Activated gamma-delta T cell treated with anti-CD3 and anti-CD28 coated beads, Interleukin-2, amount 50 U/mL, for 16 hours (primary cell): ENCODE measurements around the gene SPEG.

Source experiments
- DNase-seq: peaks from one replicate; pipeline ENCODE4 v3.0.0-alpha.2; 2020; ENCODE audit warnings: low read depth

SPEG gene

DNA sequence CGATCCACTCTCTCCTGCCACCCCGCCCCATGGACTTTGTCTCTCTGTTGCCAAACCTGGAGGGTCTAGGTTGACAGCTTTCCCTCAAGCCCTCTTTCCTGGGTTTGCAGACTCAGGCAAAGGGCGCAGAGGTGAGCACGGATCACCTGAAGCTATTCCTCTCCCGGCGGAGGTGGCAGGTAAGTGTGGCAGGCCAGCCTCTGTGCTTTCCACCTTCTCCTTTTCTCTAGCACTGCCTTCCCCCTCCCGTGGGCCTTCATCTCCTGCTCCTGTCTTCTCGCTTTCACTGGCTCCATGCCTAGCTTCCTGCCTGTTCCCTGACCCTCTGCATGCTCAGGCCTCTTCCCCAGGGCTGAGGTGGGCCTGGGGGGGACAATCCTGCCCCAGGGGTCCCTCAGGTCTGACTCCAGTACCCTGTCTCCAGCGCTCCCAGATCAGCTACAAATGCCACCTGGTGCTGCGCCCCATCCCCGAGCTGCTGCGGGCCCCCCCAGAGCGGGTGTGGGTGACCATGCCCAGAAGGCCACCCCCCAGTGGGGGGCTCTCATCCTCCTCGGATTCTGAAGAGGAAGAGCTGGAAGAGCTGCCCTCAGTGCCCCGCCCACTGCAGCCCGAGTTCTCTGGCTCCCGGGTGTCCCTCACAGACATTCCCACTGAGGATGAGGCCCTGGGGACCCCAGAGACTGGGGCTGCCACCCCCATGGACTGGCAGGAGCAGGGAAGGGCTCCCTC lies 48.2 kb downstream of the SPEG start:
- no peak for DNase-seq

DNA sequence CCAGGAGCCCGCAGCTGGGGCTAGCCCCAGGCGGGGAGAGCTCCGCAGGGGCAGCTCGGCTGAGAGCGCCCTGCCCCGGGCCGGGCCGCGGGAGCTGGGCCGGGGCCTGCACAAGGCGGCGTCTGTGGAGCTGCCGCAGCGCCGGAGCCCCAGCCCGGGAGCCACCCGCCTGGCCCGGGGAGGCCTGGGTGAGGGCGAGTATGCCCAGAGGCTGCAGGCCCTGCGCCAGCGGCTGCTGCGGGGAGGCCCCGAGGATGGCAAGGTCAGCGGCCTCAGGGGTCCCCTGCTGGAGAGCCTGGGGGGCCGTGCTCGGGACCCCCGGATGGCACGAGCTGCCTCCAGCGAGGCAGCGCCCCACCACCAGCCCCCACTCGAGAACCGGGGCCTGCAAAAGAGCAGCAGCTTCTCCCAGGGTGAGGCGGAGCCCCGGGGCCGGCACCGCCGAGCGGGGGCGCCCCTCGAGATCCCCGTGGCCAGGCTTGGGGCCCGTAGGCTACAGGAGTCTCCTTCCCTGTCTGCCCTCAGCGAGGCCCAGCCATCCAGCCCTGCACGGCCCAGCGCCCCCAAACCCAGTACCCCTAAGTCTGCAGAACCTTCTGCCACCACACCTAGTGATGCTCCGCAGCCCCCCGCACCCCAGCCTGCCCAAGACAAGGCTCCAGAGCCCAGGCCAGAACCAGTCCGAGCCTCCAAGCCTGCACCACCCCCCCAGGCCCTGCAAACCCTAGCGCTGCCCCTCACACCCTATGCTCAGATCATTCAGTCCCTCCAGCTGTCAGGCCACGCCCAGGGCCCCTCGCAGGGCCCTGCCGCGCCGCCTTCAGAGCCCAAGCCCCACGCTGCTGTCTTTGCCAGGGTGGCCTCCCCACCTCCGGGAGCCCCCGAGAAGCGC lies 49.1 kb downstream of the SPEG start:
- DNase-seq: no peak

DNA sequence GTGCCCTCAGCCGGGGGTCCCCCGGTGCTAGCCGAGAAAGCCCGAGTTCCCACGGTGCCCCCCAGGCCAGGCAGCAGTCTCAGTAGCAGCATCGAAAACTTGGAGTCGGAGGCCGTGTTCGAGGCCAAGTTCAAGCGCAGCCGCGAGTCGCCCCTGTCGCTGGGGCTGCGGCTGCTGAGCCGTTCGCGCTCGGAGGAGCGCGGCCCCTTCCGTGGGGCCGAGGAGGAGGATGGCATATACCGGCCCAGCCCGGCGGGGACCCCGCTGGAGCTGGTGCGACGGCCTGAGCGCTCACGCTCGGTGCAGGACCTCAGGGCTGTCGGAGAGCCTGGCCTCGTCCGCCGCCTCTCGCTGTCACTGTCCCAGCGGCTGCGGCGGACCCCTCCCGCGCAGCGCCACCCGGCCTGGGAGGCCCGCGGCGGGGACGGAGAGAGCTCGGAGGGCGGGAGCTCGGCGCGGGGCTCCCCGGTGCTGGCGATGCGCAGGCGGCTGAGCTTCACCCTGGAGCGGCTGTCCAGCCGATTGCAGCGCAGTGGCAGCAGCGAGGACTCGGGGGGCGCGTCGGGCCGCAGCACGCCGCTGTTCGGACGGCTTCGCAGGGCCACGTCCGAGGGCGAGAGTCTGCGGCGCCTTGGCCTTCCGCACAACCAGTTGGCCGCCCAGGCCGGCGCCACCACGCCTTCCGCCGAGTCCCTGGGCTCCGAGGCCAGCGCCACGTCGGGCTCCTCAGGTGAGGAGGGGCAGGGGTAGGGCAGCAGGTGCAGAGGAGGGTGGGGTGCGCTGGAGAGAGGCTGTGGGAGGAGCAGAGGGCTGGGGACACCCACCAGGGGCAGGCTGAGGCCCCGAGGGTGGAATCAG lies 49.9 kb downstream of the SPEG start:
- no peak for DNase-seq

DNA sequence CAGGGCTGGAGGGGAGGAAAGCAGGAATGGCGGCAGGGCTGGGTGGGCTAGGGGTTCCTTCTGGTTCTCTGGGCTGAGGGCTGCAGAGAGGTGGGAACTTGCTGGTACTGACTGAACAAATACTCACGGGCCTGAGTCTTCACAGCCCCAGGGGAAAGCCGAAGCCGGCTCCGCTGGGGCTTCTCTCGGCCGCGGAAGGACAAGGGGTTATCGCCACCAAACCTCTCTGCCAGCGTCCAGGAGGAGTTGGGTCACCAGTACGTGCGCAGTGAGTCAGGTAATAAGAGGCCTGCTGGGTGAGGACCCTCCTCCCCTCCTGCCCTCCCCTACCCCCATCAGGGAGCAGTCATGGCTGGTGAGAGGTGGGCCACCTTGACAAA lies 50.5 kb downstream of the SPEG start:
- DNase-seq: no peak

DNA sequence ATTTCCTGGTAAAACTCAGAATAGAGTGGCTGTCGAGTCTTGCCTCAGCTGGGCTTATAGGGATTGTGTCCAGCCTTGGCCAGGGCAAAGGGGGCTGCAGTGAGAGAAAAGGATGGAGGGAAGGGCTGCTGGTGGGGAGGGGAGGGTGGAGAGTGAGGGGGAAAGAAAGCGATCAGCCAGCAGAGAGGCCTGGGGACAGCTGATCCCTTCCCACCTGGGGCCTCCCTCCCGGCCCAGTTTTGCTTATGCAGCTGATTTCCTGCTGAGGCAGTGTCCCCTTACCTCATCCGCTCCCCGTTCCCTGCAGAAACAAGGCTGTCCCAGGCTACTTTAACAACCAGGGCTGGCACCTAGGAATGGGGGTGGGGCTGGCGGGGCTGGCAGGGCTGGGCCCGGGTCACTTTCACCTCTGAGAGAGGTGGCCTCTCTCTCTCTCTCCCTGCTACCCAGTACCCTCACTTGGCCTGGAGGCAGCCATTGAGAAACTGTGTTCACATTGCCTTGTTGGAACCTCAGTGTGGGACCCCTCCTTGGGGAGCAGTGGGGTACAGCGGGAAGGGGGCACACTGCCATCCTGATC lies 51.8 kb downstream of the SPEG start:
- no peak for DNase-seq

DNA sequence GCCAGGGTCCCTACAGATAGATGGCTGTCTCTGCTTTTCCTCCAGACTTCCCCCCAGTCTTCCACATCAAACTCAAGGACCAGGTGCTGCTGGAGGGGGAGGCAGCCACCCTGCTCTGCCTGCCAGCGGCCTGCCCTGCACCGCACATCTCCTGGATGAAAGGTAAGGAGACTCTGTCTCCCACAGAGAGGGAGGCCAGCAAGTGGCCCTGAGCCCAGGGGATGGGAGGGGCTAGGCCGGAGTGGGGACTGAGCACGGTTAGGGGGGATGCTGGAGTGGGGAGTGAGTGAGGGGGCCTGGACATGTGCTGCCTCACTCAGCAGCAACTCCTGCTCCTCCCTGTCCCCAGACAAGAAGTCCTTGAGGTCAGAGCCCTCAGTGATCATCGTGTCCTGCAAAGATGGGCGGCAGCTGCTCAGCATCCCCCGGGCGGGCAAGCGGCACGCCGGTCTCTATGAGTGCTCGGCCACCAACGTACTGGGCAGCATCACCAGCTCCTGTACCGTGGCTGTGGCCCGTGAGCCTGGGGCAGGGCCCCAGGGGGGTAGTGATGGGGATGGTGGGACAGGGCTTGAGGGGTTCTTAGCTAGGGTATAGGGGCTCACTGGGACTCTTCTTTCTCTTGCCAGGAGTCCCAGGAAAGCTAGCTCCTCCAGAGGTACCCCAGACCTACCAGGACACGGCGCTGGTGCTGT lies 53.7 kb downstream of the SPEG start:
- no peak for DNase-seq

DNA sequence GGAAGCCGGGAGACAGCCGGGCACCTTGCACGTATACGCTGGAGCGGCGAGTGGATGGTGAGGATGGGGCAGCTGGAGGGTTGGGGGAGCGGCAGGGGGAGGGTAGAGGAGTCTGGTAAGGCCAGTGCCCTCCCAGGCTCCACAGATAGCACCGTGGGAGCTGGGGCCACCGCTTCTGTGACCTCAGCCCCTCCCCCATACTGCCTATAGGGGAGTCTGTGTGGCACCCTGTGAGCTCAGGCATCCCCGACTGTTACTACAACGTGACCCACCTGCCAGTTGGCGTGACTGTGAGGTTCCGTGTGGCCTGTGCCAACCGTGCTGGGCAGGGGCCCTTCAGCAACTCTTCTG lies 54.2 kb downstream of the SPEG start:
- no peak for DNase-seq

DNA sequence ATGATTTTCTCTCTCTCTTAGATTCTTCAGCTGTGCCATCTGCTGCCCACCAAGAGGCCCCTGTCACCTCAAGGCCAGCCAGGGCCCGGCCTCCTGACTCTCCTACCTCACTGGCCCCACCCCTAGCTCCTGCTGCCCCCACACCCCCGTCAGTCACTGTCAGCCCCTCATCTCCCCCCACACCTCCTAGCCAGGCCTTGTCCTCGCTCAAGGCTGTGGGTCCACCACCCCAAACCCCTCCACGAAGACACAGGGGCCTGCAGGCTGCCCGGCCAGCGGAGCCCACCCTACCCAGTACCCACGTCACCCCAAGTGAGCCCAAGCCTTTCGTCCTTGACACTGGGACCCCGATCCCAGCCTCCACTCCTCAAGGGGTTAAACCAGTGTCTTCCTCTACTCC lies 54.7 kb downstream of the SPEG start:
- no peak for DNase-seq

DNA sequence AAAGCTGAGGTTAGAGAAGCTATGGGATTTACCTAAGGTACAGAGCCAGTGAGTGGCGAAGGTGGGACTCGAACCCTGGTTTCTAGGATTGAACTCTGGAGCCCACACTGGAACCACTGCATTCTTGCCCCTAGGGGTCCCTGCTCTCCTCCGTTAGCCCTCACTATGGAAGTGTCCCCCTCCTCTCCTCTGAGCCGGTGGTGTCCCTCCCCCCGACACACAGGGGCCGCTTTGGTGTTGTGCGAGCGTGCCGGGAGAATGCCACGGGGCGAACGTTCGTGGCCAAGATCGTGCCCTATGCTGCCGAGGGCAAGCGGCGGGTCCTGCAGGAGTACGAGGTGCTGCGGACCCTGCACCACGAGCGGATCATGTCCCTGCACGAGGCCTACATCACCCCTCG lies 55.5 kb downstream of the SPEG start:
- no peak for DNase-seq

DNA sequence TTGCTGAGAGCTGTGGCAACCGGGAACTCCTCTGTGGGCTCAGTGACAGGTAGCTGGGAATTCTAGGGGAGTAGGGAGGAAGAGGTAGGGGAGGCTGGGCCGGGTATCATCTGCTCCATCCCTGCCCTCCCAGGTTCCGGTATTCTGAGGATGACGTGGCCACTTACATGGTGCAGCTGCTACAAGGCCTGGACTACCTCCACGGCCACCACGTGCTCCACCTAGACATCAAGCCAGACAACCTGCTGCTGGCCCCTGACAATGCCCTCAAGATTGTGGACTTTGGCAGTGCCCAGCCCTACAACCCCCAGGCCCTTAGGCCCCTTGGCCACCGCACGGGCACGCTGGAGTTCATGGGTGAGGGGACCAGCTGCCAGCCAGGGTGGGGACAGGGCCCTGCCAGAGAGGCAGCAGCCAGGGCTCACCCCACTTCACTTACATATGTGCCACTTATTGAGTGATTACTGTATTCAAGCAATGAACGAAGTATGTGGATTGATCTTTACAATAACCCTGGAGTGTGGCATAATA lies 56.0 kb downstream of the SPEG start:
- no peak for DNase-seq

DNA sequence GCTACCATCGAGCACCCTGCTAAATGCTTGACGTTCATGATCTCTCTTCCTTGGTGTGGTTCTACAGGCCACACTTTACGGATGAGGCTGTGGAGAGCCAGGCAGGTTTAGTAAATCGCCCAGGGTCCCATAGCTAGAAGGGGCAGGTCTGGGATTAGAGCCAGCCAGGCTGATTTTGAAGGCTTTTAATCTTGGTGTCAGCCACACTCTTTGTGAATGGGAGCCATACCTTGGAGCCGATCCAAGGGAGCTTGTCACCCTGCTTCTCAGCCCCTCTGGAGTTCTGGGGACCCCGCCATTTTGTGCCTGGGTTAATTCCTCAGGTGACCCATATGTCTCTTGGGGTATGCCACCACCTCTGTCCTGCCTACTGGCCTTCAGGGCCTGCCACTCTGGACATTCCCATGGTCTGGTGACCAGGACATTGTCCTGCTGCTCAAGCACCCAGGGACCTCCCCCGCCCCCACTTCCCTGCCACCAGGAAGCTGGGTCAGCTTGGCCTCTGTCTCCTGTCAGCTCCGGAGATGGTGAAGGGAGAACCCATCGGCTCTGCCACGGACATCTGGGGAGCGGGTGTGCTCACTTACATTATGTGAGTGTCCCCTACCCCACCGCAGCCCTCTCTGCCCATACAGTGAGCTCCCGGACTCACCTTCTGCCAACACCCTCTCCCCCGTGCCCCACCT lies 56.8 kb downstream of the SPEG start:
- no peak for DNase-seq

DNA sequence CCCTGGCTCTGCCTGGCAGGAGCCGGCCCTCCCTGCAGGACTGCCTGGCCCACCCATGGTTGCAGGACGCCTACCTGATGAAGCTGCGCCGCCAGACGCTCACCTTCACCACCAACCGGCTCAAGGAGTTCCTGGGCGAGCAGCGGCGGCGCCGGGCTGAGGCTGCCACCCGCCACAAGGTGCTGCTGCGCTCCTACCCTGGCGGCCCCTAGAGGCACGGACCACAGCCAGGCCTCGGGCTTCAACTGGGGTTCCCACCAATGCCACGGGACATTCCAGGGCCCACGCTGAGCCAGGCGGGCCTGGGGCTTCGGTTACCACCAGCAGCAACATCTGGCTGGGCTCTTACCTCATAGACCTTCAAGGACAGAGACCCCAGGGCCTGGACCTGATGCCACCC lies 57.9 kb downstream of the SPEG start:
- DNase-seq: no peak

DNA sequence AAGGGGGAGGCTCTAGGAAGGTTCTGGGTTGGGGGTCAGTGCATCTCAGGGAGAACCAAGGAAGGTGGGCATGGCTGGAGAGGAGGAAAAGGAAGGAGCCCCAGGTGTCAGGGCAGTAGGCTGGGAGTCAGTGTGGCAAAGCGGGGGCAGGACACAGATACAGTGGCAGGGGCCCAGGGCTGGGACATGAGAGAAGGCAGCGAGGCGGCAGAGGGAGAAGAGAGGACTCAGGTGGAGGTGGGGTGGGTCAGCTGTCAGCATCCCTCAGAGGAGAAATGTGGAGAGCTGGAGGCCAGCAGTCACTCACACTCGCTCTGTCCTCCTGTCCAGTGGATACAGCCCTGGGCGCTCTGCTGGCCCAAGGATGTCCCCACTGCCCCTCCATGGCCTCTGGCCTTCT lies 58.4 kb downstream of the SPEG start:
- DNase-seq: no peak

DNA sequence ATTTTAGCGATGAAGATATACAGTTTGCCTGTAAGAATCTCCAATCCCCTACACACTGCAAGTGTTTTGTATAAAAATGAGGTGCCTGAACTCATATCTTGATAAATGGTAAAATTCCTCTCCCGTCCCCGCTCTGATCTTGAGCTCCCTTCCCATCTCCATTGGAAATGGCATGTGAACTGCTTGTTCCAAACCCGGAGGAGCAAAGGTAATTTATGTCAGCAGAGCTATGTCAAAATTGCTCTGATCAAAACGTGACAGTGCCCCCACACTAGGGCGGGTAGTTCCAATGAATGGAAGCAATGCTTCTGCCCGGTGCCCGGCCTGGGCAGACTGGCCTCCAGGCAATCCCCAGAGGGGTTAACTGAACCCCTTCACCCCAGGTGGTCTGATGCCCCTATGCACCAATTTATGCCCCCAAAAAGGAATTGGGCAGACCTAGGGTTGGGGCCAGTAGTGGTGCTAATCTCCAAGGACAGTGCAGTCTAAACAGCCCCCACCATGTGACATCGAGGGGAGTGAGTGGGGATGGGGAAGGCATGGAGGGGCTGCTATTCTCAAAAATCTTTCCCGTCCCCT lies 60.4 kb downstream of the SPEG start:
- no peak for DNase-seq

DNA sequence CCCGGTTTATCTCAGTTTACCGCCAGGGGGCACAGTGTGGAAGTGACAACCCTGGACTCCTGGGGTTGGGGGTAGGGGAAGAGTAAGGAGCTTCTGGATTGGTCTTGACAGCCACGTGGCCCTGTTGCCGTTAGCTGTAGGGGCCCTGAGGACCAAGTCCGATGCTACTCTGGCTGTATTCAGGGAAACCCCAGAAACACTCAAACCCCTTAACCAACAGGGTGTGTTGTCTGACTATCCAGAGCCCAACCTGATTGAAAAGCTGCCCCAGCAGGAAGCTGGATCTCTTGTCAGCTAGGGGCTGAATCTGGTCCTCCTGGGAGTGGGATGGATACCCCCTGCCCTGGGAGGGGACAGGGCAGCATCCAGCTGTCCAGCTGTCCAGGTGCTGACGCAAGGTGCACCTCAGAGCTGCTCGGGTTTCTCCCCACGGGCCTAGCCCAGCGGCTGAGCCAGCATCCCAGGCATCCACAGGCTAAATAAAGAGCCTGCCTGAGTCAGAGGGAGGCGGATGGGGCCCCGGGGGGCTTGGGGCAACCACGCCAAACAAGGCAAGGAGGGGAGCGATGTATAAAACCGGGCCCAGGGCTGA lies 61.0 kb downstream of the SPEG start:
- no peak for DNase-seq

DNA sequence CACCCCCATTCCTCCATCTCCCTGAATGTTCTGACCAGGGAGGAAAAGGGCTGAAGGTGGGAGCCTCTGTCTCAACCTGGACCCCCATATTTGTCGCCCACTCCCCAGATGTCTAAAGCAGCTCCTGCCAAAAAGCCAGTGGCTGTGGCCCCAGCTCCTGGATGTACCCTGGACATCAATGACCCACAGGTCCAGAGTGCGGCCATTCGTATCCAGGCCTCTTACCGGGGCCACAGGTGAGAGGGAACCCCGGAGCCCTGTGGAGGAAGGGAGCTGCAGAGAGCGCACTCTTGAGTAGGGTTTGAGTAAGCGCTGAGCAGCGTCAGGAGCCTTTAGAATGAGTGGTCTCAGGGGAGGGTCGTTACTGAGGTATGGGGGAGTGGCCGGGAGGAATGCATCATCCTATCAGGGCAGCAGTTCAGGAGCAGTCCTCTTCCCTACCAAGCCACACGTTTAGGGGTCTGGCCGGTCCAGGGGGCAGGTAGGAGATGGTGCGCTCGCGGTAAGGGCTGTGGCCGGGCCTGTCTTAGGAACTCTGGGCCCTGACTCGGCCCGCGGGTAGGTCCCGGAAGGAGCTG lies 61.7 kb downstream of the SPEG start:
- no peak for DNase-seq

DNA sequence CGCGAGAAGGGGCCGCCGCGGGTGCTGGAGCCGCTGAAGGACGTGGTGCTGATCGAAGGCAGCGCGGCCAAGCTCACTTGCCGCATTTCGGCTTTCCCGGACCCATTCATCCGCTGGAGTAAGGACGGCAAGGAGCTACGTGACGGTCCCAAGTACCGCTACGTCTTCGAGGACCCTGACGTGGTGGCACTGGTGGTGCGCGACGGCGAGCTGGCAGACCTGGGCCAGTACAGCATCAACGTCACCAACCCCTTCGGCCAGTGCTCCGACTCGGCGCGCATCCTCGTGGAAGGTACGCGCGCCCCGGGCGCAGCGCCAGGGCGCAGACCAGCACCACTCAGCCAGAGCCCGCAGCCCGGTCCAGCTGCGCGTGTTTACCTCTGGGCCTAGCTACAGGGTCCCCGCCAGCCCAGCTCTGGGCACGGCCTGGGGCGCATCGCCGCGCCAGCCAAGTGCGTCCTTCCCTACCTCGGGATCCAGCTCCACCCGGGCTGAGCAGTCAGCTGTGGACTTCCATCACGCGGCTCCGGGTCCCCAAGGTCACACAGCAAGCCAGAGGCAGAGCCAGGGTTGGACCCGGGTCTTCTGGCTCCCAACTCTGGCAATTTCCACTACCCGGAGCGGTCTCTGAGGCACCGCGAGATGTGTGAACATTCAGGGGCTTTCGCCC lies 62.3 kb downstream of the SPEG start:
- DNase-seq: no peak

DNA sequence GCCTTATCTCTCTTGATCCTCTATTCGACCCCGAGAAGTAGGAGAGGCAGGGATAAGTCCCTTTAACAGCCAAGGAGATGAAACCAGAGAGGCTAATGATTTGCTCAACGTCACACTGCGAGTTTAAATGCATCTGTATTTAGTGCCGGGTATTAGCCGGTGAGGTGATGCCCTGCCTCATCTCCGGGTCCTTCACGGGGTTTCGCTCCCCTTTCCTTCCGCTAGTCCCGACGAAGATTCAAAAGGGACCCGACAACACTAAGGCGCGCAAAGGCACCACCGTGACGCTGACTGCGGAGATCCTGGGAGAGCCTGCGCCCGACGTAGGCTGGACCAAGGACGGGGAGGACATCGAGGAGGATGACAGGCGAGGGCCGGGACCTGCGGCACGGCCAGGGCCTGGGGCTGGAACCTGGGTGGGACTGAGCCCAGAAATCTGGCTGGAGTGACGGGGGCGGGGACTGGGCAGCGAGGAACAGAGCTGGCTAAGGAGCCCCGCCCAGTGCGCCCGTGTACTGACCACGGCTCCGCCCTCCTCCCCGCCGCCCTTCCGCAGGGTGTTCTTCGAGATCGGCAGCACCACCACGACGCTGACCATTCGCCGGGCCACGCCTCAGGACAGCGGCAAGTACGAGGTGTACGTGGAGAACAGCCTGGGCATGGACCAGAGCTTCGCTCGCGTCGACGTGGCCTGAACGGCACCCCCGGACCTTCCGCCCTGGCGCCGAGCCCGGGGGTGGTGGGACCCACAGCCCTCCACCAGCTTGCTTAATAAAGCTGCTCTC lies 63.0 kb downstream of the SPEG start:
- DNase-seq: no peak
